ENCODE results near the gene MYL6B. TPM values are rescaled to one million over a fixed set of nuclear protein-coding genes. Genes with fewer than 3 reads are reported as not detected.

Gene MYL6B
- total RNA-seq, 2 donors from 2014 or later: 66.4 to 203 TPM

GRCh38 chr12:56197921-56198635 is 45.7 kb downstream of the MYL6B start:
- no peak for DNase-seq (ENCODE audit: low spot score)
- Histone ChIP-seq H3K9me3 (no peaks in the 10 kb centered on the region), H3K27ac (no peak overlapping the region), H3K4me1 (replicated peaks) (no peaks in the 10 kb centered on the region), H3K4me3 (no peak overlapping the region), H3K27me3 (replicated peaks; ENCODE audit: insufficient read depth) (no peaks in the 10 kb centered on the region), H3K36me3 (no peaks in the 10 kb centered on the region)
- 83% methylated on average over 9 of the region's 9 CpGs for WGBS
- intact Hi-C loops (cut with DNase I): loop anchor here (10.0 kb wide), 1 partner anchor 267 kb away; the partner anchor contains the start of gene SPRYD4
- TF ChIP-seq POLR2AphosphoS5 (IDR thresholded peaks at IDR 0.05) (no peak), CTCF (IDR thresholded peaks at IDR 0.05) (no peak), POLR2A (IDR thresholded peaks at IDR 0.05) (no peak)

GRCh38 chr12:56198836-56199235 is 46.4 kb downstream of the MYL6B start:
- DNase-seq (ENCODE audit: low spot score): no peak
- 85% methylated on average over 1 of the region's 1 CpG for WGBS
- Histone ChIP-seq H3K4me3 (no peak overlapping the region), H3K36me3 (no peaks in the 10 kb centered on the region), H3K4me1 (replicated peaks) (no peaks in the 10 kb centered on the region), H3K9me3 (no peaks in the 10 kb centered on the region), H3K27me3 (replicated peaks; ENCODE audit: insufficient read depth) (no peaks in the 10 kb centered on the region), H3K27ac (no peak overlapping the region)
- intact Hi-C loops (cut with DNase I): loop anchor here (10.0 kb wide), 1 partner anchor 266 kb away; the partner anchor contains the start of gene SPRYD4
- TF ChIP-seq POLR2AphosphoS5 (IDR thresholded peaks at IDR 0.05): no peak
- TF ChIP-seq CTCF (IDR thresholded peaks at IDR 0.05): no peak
- no peak for TF ChIP-seq POLR2A (IDR thresholded peaks at IDR 0.05)

- no peaks in the 10 kb centered on the region for H3K27me3 ChIP-seq (replicated peaks; ENCODE audit: insufficient read depth)
- H3K4me1 ChIP-seq (replicated peaks): no peaks in the 10 kb centered on the region
- intact Hi-C loops (cut with DNase I): no loop called here
- H3K36me3 ChIP-seq: peaks cover 0 to 6% of the 10 kb centered on the region in 2 donors
- H3K27ac ChIP-seq: no peak overlapping the region
- 15% methylated on average over 1 of the region's 1 CpG for WGBS
- no peak for DNase-seq (ENCODE audit: low spot score)
- H3K9me3 ChIP-seq: no peaks in the 10 kb centered on the region
- TF ChIP-seq POLR2AphosphoS5 (IDR thresholded peaks at IDR 0.05): no peak
- no peak for TF ChIP-seq POLR2A (IDR thresholded peaks at IDR 0.05)
- no peak for TF ChIP-seq CTCF (IDR thresholded peaks at IDR 0.05)
- H3K4me3 ChIP-seq: no peak overlapping the region
Observed at GRCh38 chr12:56202366-56202765, 50.0 kb downstream of the MYL6B start.

GRCh38 chr12:56202838-56203237 is 50.5 kb downstream of the MYL6B start:
- H3K9me3 ChIP-seq: no peaks in the 10 kb centered on the region
- no peaks in the 10 kb centered on the region for H3K27me3 ChIP-seq (replicated peaks; ENCODE audit: insufficient read depth)
- intact Hi-C loops (cut with DNase I): no loop called here
- no peaks in the 10 kb centered on the region for H3K4me1 ChIP-seq (replicated peaks)
- H3K27ac ChIP-seq: no peak overlapping the region
- H3K36me3 ChIP-seq: peaks cover 4 to 10% of the 10 kb centered on the region in 2 donors
- TF ChIP-seq POLR2AphosphoS5 (IDR thresholded peaks at IDR 0.05): no peak
- no peak for TF ChIP-seq CTCF (IDR thresholded peaks at IDR 0.05)
- no peak for TF ChIP-seq POLR2A (IDR thresholded peaks at IDR 0.05)
- DNase-seq (ENCODE audit: low spot score): no peak
- no peak overlapping the region for H3K4me3 ChIP-seq
- 46% methylated on average over 2 of the region's 2 CpGs for WGBS

- Histone ChIP-seq H3K36me3 (peaks cover 6 to 14% of the 10 kb centered on the region in 2 donors), H3K9me3 (no peaks in the 10 kb centered on the region), H3K27me3 (replicated peaks; ENCODE audit: insufficient read depth) (no peaks in the 10 kb centered on the region), H3K4me1 (replicated peaks) (no peaks in the 10 kb centered on the region), H3K27ac (no peak overlapping the region), H3K4me3 (no peak overlapping the region)
- TF ChIP-seq POLR2AphosphoS5 (IDR thresholded peaks at IDR 0.05) (no peak), POLR2A (IDR thresholded peaks at IDR 0.05) (no peak), CTCF (IDR thresholded peaks at IDR 0.05) (no peak)
- intact Hi-C loops (cut with DNase I): no loop called here
- no peak for DNase-seq (ENCODE audit: low spot score)
Observed at GRCh38 chr12:56204275-56204674, 51.9 kb downstream of the MYL6B start.
